Smooth muscle cell (in vitro differentiated cells): ENCODE measurements around the gene HCFC1R1. TPM values are rescaled to one million over a fixed set of nuclear protein-coding genes. Genes with fewer than 3 reads are reported as not detected.

Experiments
- DNase-seq: peaks from one replicate; lab custom pipeline; 2025; ENCODE audit not compliant: unreplicated experiment; lab: John Stamatoyannopoulos, UW
- H2AFZ ChIP-seq: fragments of 200-600 bp; sonication (generic); 2 replicates; pipeline ENCODE4 v1.6.0; 2016; ENCODE audit warnings: antibody characterized with exemption, low read depth, mild to moderate bottlenecking
- H3F3A ChIP-seq: fragments of 200-600 bp; sonication (generic); 2 replicates; pipeline ENCODE4 v1.6.0; 2017; ENCODE audit warnings: antibody characterized with exemption, low read depth
- H3K27ac ChIP-seq: fragments of 200-600 bp; sonication (generic); 2 replicates; pipeline ENCODE4 v1.5.1; 2016; ENCODE audit warnings: low read depth, mild to moderate bottlenecking
- H3K27me3 ChIP-seq: fragments of 200-600 bp; sonication (generic); 2 replicates; pipeline ENCODE4 v1.6.1; 2016; ENCODE audit warnings: low read depth, mild to moderate bottlenecking
- H3K36me3 ChIP-seq: fragments of 200-600 bp; sonication (generic); 2 replicates; pipeline ENCODE4 v1.5.1; 2016; ENCODE audit warnings: low read depth
- H3K4me1 ChIP-seq: fragments of 200-600 bp; sonication (generic); 2 replicates; pipeline ENCODE4 v1.5.1; 2016; ENCODE audit warnings: low read depth
- H3K4me2 ChIP-seq: fragments of 200-600 bp; sonication (generic); 2 replicates; pipeline ENCODE4 v1.6.0; 2016; ENCODE audit warnings: mild to moderate bottlenecking
- H3K4me3 ChIP-seq: fragments of 200-600 bp; sonication (generic); 2 replicates; pipeline ENCODE4 v1.5.1; 2016; ENCODE audit warnings: mild to moderate bottlenecking
- H3K79me2 ChIP-seq: fragments of 200-600 bp; sonication (generic); 2 replicates; pipeline ENCODE4 v1.6.0; 2016; ENCODE audit warnings: low read depth, mild to moderate bottlenecking
- H3K9ac ChIP-seq: fragments of 200-600 bp; sonication (generic); 2 replicates; pipeline ENCODE4 v1.6.0; 2016; ENCODE audit warnings: low read depth
- H3K9me3 ChIP-seq: fragments of 200-600 bp; sonication (generic); replicated peaks from 2 replicates; pipeline ENCODE4 v1.5.1; 2016; ENCODE audit warnings: low read depth
- H4K20me1 ChIP-seq: fragments of 200-600 bp; sonication (generic); 2 replicates; pipeline ENCODE4 v1.6.0; 2016; ENCODE audit warnings: low read depth
- CTCF ChIP-seq: fragments of 200-600 bp; sonication (generic); IDR thresholded peaks from 2 replicates; pipeline ENCODE4 v1.5.1; 2017; ENCODE audit warnings: borderline replicate concordance, mild to moderate bottlenecking, antibody characterized with exemption; ENCODE audit not compliant: insufficient read depth, poor library complexity, severe bottlenecking
- WGBS: methylation state at CpG from one replicate; pipeline ENCODE4 v1.1.7; 2016; ENCODE audit warnings: low lambda C conversion rate; 5-methylcytosine and 5-hydroxymethylcytosine counted together
- polyA plus RNA-seq: library from polyadenylated mRNA; unstranded; fragments of >200 nt; fragmentation: Nextera tagmentation; extraction: Ambion mirVana; gene quantifications from 2 replicates; pipeline ENCODE4 v1.2.1, GENCODE V29; 2016
- total RNA-seq: library from RNA; depleted of rRNA; stranded (reverse); fragments of >200 nt; gene quantifications from 2 replicates; pipeline ENCODE4 v1.2.3, GENCODE V29; 2014

The HCFC1R1 gene
- total and polyA plus RNA-seq, 2 experiments from 2014 or later = 63.3 to 337 TPM

DNA sequence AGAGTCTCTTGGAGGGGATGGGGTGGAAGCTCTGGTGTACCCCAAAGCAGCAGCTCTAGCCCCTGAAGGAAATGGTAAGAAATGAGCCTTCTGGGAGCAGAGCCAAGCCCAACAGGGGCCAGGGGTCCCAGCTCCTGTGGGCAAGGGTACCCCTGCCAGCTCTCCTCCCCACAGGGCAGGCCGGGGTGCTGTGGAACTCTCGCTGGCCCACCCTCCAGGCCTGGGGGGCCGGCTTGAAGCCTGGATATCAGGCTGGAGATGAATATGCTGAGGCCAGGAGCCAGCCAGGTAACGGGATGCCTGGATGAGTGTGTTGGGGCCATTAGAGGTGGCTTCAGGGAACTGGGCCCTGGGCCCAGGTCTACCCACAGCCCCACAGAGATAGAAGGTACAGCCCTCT lies 23.2 kb downstream of the HCFC1R1 start:
- Histone ChIP-seq H2AFZ (no peak overlapping the region), H3F3A (no peaks in the 10 kb centered on the region), H3K4me3 (no peak overlapping the region), H3K27ac (no peak overlapping the region), H3K4me2 (no peak overlapping the region), H3K9me3 (no peaks in the 10 kb centered on the region), H3K36me3 (no peaks in the 10 kb centered on the region), H3K4me1 (peaks cover 4% of the 10 kb centered on the region), H4K20me1 (no peaks in the 10 kb centered on the region), H3K27me3 (peaks cover 9% of the 10 kb centered on the region), H3K79me2 (no peaks in the 10 kb centered on the region), H3K9ac (no peak overlapping the region)
- WGBS = 92% methylated on average over 4 of the region's 4 CpGs
- no peak for TF ChIP-seq CTCF
- no peak for DNase-seq

- no peak for TF ChIP-seq CTCF
- no peaks in the 10 kb centered on the region for H3K79me2 ChIP-seq
- 92% methylated on average over 6 of the region's 6 CpGs for WGBS
Observed at GRCh38 chr16:2999929-3000328, 23.8 kb downstream of the HCFC1R1 start.

DNA sequence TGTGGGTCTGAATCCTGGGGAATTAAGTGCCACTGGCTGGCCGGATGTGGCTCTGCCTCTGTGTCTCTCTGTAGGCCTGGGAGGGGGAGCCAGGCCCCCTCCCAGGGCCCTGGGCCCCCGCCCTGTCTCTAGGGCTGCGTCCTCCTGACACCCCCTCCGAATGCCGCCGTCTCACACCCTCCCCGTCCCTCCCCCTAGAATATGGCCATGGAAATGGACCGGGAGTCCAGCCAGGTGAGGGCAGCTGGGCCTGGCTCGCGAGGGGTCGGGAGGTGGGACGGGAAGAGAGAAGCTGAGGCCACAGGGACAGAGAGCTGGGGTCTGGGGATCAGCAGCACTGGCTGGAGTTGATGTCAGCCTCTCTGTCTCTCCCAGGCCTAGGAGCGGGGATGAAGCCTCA lies 27.4 kb downstream of the HCFC1R1 start:
- H3K9ac ChIP-seq = no peak overlapping the region
- no peak overlapping the region for H3K4me2 ChIP-seq
- no peak for DNase-seq
- no peaks in the 10 kb centered on the region for H4K20me1 ChIP-seq
- H3K27me3 ChIP-seq = no peaks in the 10 kb centered on the region
- WGBS = 86% methylated on average over 10 of the region's 13 CpGs
- H2AFZ ChIP-seq = no peak overlapping the region
- H3K36me3 ChIP-seq = no peaks in the 10 kb centered on the region
- no peak for TF ChIP-seq CTCF
- H3K79me2 ChIP-seq = no peaks in the 10 kb centered on the region
- H3F3A ChIP-seq = no peaks in the 10 kb centered on the region
- H3K4me1 ChIP-seq = no peaks in the 10 kb centered on the region
- no peak overlapping the region for H3K4me3 ChIP-seq
- no peaks in the 10 kb centered on the region for H3K9me3 ChIP-seq
- no peak overlapping the region for H3K27ac ChIP-seq

More at GRCh38 chr16:2999929-3000328, 23.8 kb downstream of the HCFC1R1 start:
- H4K20me1 ChIP-seq = no peaks in the 10 kb centered on the region
- no peak overlapping the region for H3K9ac ChIP-seq
- H3K9me3 ChIP-seq = no peaks in the 10 kb centered on the region
- H3K4me1 ChIP-seq = peaks cover 2% of the 10 kb centered on the region
- no peaks in the 10 kb centered on the region for H3F3A ChIP-seq
- no peak overlapping the region for H3K4me3 ChIP-seq
- no peak for DNase-seq
- no peak overlapping the region for H2AFZ ChIP-seq
- peaks cover 3% of the 10 kb centered on the region for H3K27me3 ChIP-seq
- no peak overlapping the region for H3K4me2 ChIP-seq
- no peak overlapping the region for H3K27ac ChIP-seq
- H3K36me3 ChIP-seq = no peaks in the 10 kb centered on the region

- no peaks in the 10 kb centered on the region for H3F3A ChIP-seq
- no peaks in the 10 kb centered on the region for H3K4me1 ChIP-seq
- H3K27ac ChIP-seq = no peak overlapping the region
- no peak overlapping the region for H3K4me2 ChIP-seq
- H3K27me3 ChIP-seq = no peaks in the 10 kb centered on the region
- H3K4me3 ChIP-seq = no peak overlapping the region
- no peaks in the 10 kb centered on the region for H3K9me3 ChIP-seq
- WGBS = 93% methylated on average over 14 of the region's 14 CpGs
- no peak overlapping the region for H2AFZ ChIP-seq
- no peaks in the 10 kb centered on the region for H4K20me1 ChIP-seq
- H3K9ac ChIP-seq = no peak overlapping the region
- no peaks in the 10 kb centered on the region for H3K79me2 ChIP-seq
- H3K36me3 ChIP-seq = no peaks in the 10 kb centered on the region
- no peak for TF ChIP-seq CTCF
- DNase-seq = no peak
Observed at GRCh38 chr16:2992383-2993081, 31.2 kb downstream of the HCFC1R1 start.
